Measurements from ENCODE around the gene RALGDS.
"Not testable (repeated sequence)": the region's sequence is repeated elsewhere in the genome, so short reads cannot be mapped to it uniquely, and the experiment has no call there.

The RALGDS gene

GRCh38 chr9:133064241-133065069, 56.6 kb downstream of the RALGDS start:
- DNase-seq: no peak

- no peak for DNase-seq
Observed at GRCh38 chr9:133063500-133064231, 57.4 kb downstream of the RALGDS start.

- DNase-seq: no peak
Observed at GRCh38 chr9:133063159-133063499, 57.9 kb downstream of the RALGDS start.

GRCh38 chr9:133062569-133062968, 58.5 kb downstream of the RALGDS start:
- DNase-seq: not testable (repeated sequence)

GRCh38 chr9:133061764-133062145, 59.3 kb downstream of the RALGDS start, which contains the start of gene CEL:
CEL (plus strand) TSS chr9:133061981; CDS start chr9:133062003, 22 bp downstream.
- not testable (repeated sequence) for DNase-seq

- not testable (repeated sequence) for DNase-seq
Observed at GRCh38 chr9:133061019-133061763, 59.8 kb downstream of the RALGDS start.

GRCh38 chr9:133060417-133060841, 60.6 kb downstream of the RALGDS start:
- DNase-seq: no peak

GRCh38 chr9:133059623-133060022, 61.4 kb downstream of the RALGDS start:
- DNase-seq: no peak

GRCh38 chr9:133058550-133059320, 62.3 kb downstream of the RALGDS start:
- no peak for DNase-seq

- no peak for DNase-seq
Observed at GRCh38 chr9:133058071-133058470, 63.0 kb downstream of the RALGDS start.

GRCh38 chr9:133057553-133057952, 63.5 kb downstream of the RALGDS start:
- DNase-seq: no peak

GRCh38 chr9:133057006-133057405, 64.0 kb downstream of the RALGDS start:
- no peak for DNase-seq

- DNase-seq: no peak
Observed at GRCh38 chr9:133056533-133056932, 64.5 kb downstream of the RALGDS start.

- DNase-seq: no peak
Observed at GRCh38 chr9:133055788-133056420, 65.1 kb downstream of the RALGDS start.

GRCh38 chr9:133054966-133055365, 66.1 kb downstream of the RALGDS start:
- DNase-seq: no peak

GRCh38 chr9:133054194-133054890, 66.7 kb downstream of the RALGDS start:
- DNase-seq: no peak

GRCh38 chr9:133051966-133052539, 69.0 kb downstream of the RALGDS start:
- no peak for DNase-seq

- no peak for DNase-seq
Observed at GRCh38 chr9:133051281-133051900, 69.6 kb downstream of the RALGDS start.

GRCh38 chr9:133050781-133051180, 70.3 kb downstream of the RALGDS start:
- peak; percentile 79 to 91 for DNase-seq

GRCh38 chr9:133050142-133050541, 70.9 kb downstream of the RALGDS start:
- no peak for DNase-seq

GRCh38 chr9:133049043-133049442, 72.0 kb downstream of the RALGDS start:
- DNase-seq: no peak
